Prostate gland (tissue), 2 donors: Measurements from ENCODE around the gene SCAPER. TPM values are rescaled to one million over a fixed set of nuclear protein-coding genes. Genes with fewer than 3 reads are reported as not detected.

Source experiments
- microRNA-seq: library from miRNA; unstranded; fragments of <30 nt; microRNA quantifications from one replicate; pipeline ENCODE4, GENCODE V29; 2016
- small RNA-seq, 2 donors: library from RNA; depleted of rRNA; stranded (forward); fragments of <200 nt; gene quantifications; one replicate each; pipeline ENCODE3, GENCODE V24; 2016
- total RNA-seq, 2 donors: library from RNA; depleted of rRNA; stranded (reverse); fragments of >200 nt; gene quantifications; one replicate each; pipeline ENCODE4 v1.1.0, GENCODE V29; 2016

SCAPER gene
- total RNA-seq, 2 donors from 2014 or later: 19.1 to 38.9 TPM

Small RNA genes within 50 kb of the gene (microRNA-seq; reads per million reads assigned to microRNA genes)
- not detected for gene MIR3713

Small RNA genes within 50 kb of the gene (small RNA-seq; reads per million reads assigned to genes)
- gene AC090751.1 (0 reads per million in 2 donors), gene MIR3713 (0 reads per million in 2 donors)

Other genes with a start within 250 kb of the SCAPER start
- 10 to 100 TPM; 31.4 to 49.5 TPM for gene RCN2, start 26.4 kb upstream of the SCAPER start, total RNA-seq
- 1 to 10 TPM; 2.1 to 7.0 TPM for gene PSTPIP1, start 89.8 kb upstream of the SCAPER start, total RNA-seq
- 100 to 1,000 TPM; 234 to 238 TPM for gene TSPAN3, start 165.8 kb upstream of the SCAPER start, total RNA-seq